ENCODE results near the gene GOLGA1. TPM values are rescaled to one million over a fixed set of nuclear protein-coding genes. Genes with fewer than 3 reads are reported as not detected.
A peak's percentile ranks its signal among the peaks of the same experiment; 100 is the strongest.

GOLGA1 gene
- total RNA-seq, 1 donor from 2014 or later: 19.4 TPM

DNA sequence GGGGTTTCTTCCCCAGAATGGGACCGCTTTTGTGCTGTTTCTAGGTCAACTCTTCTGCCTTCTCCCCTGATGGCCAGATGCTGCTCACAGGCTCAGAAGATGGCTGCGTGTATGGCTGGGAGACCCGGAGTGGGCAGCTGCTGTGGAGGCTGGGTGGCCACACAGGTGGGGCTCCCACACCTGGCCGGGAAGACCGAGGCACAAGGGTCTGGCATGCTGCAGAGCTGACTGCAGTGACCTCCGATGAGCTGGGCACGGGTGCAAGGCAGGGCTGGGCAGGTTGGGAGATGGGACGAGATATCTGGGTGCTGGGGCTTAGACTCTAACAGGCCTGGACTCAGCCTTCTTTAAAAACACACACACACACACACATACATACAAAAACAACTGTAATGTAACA, 86.7 kb downstream of the GOLGA1 start:
- TF ChIP-seq, protein P1, sequence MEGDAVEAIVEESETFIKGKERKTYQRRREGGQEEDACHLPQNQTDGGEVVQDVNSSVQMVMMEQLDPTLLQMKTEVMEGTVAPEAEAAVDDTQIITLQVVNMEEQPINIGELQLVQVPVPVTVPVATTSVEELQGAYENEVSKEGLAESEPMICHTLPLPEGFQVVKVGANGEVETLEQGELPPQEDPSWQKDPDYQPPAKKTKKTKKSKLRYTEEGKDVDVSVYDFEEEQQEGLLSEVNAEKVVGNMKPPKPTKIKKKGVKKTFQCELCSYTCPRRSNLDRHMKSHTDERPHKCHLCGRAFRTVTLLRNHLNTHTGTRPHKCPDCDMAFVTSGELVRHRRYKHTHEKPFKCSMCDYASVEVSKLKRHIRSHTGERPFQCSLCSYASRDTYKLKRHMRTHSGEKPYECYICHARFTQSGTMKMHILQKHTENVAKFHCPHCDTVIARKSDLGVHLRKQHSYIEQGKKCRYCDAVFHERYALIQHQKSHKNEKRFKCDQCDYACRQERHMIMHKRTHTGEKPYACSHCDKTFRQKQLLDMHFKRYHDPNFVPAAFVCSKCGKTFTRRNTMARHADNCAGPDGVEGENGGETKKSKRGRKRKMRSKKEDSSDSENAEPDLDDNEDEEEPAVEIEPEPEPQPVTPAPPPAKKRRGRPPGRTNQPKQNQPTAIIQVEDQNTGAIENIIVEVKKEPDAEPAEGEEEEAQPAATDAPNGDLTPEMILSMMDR (IDR thresholded peaks at IDR 0.05; ENCODE audit: unreplicated experiment): no peak
- Mint-ChIP-seq H3K36me3 (ENCODE audit: insufficient read depth) (no peaks in the 10 kb centered on the region), H3K27me3 (peaks cover 10% of the 10 kb centered on the region), H3K4me3 (ENCODE audit: low read depth) (no peak overlapping the region), H3K27ac (no peak overlapping the region), H3K9me3 (ENCODE audit: low read depth) (no peaks in the 10 kb centered on the region), H3K4me1 (ENCODE audit: low read depth) (peaks cover 3% of the 10 kb centered on the region)
- DNase-seq (ENCODE audit: low spot score, unreplicated experiment): no peak

DNA sequence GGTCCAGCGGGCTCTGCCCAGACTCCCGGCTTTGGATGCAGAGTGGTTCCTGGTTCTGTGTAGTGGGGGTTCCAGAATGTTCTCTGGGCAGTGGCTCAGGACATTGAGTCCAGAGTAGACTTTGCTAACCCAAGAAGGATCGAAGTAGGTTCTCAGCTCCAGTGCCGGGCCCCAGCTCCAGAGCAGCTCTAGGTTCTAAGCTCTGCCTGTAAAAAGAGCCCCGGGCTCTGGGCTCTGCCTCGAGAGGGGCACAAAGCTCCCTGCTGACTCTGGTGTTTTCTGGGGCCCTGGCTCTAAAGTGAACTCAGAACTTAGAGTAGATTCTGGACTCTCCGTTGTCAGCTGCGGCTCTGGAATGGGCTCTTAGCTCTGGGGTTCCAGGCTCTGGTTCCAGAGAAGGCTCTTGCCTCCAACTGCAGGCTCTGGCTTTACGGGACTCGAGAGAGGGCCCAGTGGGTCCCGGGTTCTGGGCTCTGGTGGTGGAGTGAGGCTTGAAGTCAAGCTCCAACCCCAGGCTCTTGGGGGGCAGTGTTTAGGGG, 87.2 kb downstream of the GOLGA1 start:
- Mint-ChIP-seq H3K27ac (no peak overlapping the region), H3K27me3 (peaks cover 10% of the 10 kb centered on the region), H3K36me3 (ENCODE audit: insufficient read depth) (no peaks in the 10 kb centered on the region), H3K4me1 (ENCODE audit: low read depth) (peaks cover 3% of the 10 kb centered on the region), H3K4me3 (ENCODE audit: low read depth) (peak overlapping the region; percentile 37), H3K9me3 (ENCODE audit: low read depth) (no peaks in the 10 kb centered on the region)
- TF ChIP-seq, protein P1 (IDR thresholded peaks at IDR 0.05; ENCODE audit: unreplicated experiment): no peak
- DNase-seq (ENCODE audit: low spot score, unreplicated experiment): no peak

DNA sequence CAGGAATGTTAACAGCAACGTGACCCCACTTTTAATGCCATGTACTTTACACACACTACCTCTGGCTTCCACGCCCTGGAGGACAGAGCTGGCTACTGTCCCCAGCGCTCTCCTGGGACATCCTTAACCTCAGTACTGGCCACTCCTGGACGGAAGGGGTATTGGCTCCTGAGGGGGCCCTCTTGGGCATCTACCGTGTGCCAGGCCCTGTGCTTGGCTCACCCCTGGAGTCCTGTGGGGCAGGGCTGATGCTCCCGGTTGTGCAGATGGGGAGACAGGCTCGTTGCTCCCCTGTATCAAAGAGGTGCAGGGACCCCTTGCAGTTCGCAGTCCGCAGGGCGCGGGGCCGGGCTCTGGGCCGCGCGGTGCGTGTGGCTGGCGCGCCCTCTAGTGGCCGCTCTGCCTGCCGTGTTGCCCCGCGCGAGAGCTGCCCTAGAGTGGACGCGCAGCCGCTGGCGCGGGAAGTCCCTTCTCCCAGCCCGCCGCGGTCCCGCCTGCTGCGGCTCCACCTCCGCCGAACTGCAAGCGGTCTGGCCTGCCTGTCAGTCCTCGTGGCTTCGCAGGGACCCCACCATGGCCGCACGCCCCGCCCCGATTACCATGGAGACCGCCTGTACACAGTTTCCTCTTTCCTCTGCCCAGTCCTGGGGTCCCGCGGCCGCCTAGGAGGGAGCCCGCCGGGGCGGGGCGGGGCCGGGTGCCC, 87.9 kb downstream of the GOLGA1 start, which contains the start of gene WDR38:
TSS of gene WDR38 (plus strand) at position 632 of the 703 bp plus-strand sequence. CDS start 72 bp downstream, outside the sequence.
- Mint-ChIP-seq H3K4me1 (ENCODE audit: low read depth) (peaks cover 3% of the 10 kb centered on the region), H3K27ac (no peak within 1 kb of the TSS), H3K36me3 (ENCODE audit: insufficient read depth) (no peaks in the 10 kb centered on the region), H3K4me3 (ENCODE audit: low read depth) (peak within 1 kb of the TSS; percentile 64), H3K27me3 (peaks cover 10% of the 10 kb centered on the region), H3K9me3 (ENCODE audit: low read depth) (no peaks in the 10 kb centered on the region)
- peak; percentile 59 for DNase-seq (ENCODE audit: low spot score, unreplicated experiment)
- TF ChIP-seq, protein P1 (IDR thresholded peaks at IDR 0.05; ENCODE audit: unreplicated experiment): peak; percentile 100

DNA sequence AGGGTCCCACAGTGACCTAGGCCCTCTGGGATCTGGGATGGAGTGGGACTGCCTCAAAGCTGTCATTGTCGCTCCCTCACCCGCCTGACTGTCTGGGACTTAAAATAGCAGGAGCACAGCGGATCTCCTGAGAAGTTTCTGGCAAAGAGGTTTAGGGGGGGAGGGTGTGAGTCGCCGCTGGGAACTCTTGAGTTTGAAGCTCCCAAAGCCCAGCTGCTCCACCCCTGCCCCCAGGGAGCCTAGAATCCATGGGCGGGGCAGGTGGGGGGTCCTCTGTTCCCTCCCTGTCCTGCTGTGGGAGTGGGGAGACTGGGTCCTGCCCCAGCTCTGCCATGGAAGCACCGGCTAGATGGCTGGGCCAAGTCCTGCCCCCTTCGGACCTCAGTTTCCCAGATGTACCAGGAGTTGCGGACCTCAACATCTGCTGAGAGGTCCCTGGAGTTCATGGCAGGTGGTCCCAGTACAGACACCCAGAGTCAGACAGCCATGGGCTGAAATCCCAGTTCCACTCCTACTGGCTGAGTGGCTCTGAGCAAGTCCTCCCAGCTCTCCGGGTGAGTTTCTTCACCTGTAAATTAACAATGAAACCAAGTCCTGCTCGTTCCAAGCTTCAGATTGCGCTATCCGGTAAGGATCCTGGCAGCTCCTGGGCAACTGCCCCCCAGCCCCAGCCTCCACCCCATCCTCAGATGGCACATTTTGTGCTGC, 88.6 kb downstream of the GOLGA1 start:
- H3K4me3 Mint-ChIP-seq (ENCODE audit: low read depth): peak overlapping the region; percentile 64
- H3K4me1 Mint-ChIP-seq (ENCODE audit: low read depth): peaks cover 3% of the 10 kb centered on the region
- H3K9me3 Mint-ChIP-seq (ENCODE audit: low read depth): no peaks in the 10 kb centered on the region
- no peaks in the 10 kb centered on the region for H3K36me3 Mint-ChIP-seq (ENCODE audit: insufficient read depth)
- TF ChIP-seq, protein P1 (IDR thresholded peaks at IDR 0.05; ENCODE audit: unreplicated experiment): no peak
- peaks cover 10% of the 10 kb centered on the region for H3K27me3 Mint-ChIP-seq
- DNase-seq (ENCODE audit: low spot score, unreplicated experiment): no peak
- H3K27ac Mint-ChIP-seq: no peak overlapping the region

DNA sequence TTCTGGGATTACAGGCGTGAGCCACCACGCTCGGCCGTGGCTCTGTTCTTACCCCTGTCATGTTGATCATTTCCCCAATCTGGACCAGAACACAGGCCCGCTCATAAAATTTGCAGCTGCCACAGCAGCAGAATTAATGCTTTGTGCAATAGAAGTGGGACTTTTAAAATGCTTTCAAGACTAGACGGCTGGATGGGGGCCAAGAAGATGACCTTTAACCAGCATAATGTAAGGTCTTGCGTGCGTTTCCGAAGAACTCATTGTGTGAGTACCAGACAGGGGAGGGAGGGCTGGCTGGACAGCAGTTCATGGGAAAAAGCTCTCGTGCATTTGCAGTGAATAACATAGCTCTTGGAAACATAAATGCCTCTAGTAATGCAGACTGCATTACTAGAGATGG, 91.1 kb downstream of the GOLGA1 start:
- TF ChIP-seq, protein P1 (IDR thresholded peaks at IDR 0.05; ENCODE audit: unreplicated experiment): no peak
- no peaks in the 10 kb centered on the region for H3K36me3 Mint-ChIP-seq (ENCODE audit: insufficient read depth)
- H3K27ac Mint-ChIP-seq: no peak overlapping the region
- peaks cover 3% of the 10 kb centered on the region for H3K4me1 Mint-ChIP-seq (ENCODE audit: low read depth)
- H3K27me3 Mint-ChIP-seq: peaks cover 10% of the 10 kb centered on the region
- no peak overlapping the region for H3K4me3 Mint-ChIP-seq (ENCODE audit: low read depth)
- DNase-seq (ENCODE audit: low spot score, unreplicated experiment): no peak
- no peaks in the 10 kb centered on the region for H3K9me3 Mint-ChIP-seq (ENCODE audit: low read depth)
